DMS53 treated with DMSO at 0.1 percent for 48 hours (cell line): ENCODE data around the gene FZR1.
A peak's percentile ranks its signal among the peaks of the same experiment; 100 is the strongest.

Source experiments
- DNase-seq: peaks from one replicate; lab custom pipeline; 2025; ENCODE audit not compliant: unreplicated experiment; lab: John Stamatoyannopoulos, UW

The FZR1 gene

DNA sequence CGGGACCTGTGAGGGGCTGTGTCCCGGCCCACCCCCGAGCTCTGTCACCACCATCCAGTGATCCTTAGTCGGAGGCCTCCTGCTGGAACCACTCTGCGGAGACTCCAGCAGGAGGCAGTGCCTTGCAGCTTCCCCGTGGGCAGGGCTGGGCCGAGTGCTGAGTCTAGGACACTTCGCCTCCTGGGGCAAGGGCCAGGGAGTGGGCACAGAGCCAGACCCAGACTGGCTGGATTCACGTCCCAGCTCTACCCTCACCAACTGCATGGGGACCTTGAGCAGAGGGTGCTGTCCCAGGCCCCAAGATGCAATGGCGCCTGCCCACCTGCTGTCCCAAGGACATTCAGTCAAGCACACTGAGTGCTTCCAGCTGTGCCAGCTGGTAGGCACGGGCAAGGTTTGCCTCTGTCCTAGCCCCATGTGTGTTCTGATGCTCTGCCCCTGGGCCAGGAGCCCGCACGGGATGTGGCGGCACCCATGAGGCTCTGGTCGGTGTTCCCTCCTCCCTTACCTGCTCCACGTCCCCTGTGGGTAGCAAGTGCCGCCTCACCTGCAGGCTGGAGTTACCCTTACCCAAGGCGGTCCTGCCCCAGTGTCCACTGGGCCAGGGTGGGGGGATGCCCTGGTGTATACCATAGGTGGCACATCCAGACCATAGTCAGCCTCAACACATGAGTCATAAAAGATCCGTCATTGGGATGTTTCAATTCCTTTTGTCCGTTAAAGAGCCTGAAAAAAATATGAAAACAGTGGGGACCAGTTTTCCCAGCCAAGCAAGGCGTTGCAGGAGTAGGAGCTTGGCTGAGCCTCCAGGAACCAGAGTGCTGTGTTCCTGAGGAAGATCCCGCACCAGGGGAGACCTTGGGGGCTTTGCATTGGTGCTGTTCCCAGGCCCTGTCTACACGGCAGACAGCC is 7.4 kb downstream of the FZR1 start:
- no peak for DNase-seq

DNA sequence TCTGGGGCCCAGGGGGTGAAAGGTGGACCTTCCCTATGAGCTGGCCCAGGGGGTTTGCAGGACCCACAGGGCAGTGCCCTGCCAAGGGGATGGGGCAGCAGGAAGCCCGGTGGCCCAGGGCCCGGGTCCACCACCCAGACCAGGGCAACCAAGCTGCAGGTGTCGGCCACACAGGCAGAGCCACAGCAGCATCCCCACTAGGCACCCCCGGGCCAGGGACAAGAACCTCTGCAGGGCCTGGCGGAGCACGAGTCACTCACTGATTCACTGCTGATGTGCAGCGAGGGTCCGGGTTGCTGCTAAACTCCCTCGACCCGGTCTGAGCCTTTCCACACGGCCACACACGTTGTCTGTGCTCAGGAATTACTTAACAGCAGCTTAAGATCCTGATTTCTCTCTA is 8.8 kb downstream of the FZR1 start:
- DNase-seq, result no peak

DNA sequence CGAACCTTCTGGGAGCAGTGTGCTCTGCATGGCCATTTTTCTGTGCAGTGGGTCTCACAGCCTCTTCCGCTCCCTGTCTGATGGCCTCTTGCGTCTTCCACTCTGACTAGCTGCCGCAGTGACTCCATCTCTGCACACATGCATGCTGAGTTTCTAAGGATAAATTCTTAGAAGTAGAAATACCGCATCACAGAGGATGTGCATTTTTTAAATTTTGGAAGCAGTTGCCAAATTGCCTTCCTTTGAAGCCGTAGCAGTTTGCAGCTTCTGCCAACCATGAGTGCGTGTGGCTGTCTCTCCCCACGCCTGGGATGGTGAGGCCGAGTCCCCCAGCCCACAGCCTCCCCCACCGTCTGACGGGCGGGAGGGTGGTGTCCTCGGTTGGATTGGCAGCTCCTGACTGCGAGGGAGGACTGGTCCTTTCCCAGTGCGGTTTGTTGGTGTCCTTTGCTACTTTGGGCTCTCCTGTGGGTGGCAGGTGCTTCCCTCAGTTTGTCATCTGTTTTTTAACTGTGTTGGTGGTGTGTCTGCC is 9.8 kb downstream of the FZR1 start:
- no peak for DNase-seq

DNA sequence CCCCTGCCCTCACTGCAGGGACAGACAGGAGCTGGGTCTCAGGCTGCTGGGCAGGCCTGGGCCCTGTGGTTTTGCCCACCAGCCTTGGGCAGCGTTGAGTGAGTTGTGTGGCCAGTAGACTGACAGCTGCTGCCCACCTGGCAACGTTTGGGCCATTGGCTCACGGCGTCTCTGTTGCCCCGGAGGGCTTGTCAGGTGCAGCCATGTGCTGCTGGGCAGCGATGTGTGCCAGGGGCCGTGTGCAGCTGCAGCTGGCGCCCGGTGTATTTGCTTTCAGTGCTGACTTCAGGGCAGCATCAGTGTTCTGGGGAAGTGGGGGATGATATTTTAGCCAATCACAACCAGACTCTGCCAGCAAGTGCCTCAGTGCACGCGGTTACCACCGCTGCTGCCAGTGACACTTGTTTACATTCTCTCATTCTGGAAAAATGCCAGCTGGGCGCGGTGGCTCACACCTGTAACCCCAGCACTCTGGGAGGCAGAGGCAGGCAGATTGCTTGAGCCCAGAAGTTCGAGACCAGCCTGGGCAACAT is 10.6 kb downstream of the FZR1 start:
- peak; percentile 48 for DNase-seq

DNA sequence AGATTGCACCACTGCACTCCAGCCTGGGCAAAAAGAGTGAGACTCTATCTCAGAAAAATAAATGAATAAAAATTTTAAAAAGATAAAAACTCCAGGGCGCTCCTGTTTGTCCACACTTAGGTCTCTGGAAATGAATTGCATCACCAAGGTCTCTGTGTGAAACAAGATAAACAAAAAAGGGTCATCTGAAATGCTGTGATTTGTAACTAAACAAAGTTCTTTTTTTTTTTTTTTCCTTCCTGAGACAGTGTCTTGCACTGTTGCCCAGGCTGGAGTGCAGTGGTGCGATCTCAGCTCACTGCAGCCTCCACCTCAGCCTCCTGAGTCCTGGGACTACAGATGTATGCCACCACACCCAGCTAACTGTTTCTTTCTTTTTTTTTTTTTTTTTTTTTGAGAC is 11.5 kb downstream of the FZR1 start:
- no peak for DNase-seq

DNA sequence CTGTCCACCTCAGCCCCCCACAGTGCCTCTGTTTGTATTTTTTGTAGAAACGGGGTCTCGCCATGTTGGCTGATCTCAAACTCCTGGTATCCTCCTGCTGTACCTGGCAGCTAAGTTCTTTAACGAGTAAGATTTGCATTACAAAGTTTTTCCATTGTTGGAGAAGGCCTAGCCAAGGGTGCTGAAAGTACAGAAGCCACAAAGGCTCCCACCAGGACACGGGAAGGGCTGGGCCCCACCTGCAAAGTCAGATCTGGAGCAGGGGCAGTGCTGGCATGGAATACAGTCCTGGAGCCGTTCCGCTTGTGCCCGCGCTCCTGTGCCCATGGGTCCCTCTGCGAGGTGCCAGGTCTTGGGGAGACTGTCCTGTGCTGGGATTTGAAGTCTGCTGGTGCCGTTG is 12.1 kb downstream of the FZR1 start:
- DNase-seq, result no peak

DNA sequence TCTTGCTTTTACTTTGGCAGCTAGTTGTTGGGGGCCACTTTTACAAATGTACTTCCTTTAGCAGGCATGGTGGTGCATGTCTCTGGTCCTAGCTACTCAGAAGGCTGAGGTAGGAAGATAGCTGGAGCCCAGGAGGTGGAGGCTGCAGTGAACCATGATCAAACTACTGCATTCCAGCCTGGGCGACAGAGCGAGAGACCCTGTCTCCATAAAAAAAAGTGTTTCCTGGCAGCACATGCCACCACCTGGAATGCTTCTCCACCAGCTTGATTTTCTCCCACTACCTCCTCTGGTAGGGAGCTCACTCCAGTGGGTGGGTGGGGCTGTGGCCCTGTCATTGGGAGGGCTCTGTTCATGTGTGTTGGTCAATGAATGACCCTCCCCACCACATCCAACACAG is 12.5 kb downstream of the FZR1 start:
- DNase-seq, result no peak

DNA sequence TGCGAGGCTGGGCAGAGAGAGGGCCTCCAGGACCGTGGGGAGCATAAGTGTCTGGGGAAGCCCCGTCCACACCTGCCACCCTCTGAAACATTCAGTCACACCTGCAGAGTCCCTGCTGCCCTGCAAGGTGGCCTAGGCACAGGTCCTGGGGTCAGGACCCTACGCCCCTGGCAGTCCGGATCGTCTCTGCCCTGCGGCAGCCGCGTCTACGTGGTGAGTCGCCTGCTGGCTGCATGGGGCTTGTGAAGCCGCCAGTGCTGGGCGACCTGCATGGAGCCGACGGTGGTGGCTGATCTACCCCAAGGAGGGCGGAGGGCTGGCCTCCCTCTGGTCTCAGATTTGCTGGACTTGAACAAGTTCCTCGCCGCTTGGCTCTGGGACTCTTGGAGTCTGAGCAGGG is 13.0 kb downstream of the FZR1 start:
- no peak for DNase-seq

DNA sequence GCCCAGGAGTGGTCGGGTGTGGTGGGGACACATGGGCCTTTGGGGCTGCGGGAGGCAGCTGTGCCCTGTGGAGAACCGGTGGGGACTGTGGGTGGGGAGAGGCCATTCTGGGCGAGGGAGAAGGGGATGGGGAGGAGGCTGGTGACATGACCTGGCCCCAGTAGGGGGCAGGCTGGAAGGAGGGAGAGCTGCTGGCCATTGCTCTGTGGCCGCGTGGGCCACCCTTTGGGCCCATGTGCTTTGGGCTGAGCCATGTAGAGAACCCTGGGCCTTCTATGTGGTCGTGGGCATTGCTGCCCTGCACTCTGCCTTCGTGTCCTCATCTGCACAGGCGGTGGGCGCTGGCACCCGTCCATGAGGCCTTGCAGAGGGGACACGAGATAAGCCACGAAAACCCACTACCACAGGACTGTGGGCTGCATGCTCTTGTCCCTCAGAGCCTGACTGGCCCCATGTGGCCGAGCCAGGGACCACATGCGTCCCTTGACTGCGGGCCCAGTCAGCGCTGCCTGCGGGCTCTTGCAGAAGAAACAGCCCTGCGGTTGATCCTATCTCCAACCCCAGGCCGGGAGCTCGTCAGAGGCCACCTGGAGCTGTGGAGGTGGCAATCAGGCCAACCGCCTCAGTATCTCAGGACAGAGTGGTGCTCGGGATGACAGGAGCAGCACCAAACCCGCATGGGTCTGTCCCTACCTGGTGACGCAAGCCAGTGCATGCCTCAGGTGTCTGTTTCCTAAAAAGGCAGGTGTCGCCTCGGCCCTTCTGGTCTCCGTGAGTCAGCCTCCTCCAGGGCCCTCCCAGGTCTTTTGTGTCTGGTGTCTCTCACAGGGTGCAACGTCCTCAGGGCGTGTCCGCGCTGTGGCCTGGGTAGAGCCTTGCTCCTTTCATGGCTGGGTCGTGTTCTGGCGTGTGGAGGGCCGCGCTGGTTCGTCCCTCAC is 14.3 kb downstream of the FZR1 start:
- no peak for DNase-seq

DNA sequence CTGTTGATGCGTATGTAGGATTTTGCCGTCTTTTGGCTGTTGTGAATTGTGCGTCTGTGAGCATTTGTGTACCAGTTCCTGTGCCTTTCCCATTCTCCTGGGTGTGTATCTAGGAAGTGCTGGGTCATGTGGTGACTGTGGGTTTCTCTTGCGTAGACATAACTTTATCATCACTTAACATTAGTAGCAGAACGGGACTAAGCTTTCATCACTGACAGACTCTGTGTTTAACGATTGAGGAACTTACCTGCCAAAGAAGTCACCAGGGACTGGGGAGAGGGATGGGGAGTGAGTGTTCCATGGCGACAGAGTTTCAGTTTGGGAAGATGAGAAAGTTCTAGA is 15.0 kb downstream of the FZR1 start:
- no peak for DNase-seq

DNA sequence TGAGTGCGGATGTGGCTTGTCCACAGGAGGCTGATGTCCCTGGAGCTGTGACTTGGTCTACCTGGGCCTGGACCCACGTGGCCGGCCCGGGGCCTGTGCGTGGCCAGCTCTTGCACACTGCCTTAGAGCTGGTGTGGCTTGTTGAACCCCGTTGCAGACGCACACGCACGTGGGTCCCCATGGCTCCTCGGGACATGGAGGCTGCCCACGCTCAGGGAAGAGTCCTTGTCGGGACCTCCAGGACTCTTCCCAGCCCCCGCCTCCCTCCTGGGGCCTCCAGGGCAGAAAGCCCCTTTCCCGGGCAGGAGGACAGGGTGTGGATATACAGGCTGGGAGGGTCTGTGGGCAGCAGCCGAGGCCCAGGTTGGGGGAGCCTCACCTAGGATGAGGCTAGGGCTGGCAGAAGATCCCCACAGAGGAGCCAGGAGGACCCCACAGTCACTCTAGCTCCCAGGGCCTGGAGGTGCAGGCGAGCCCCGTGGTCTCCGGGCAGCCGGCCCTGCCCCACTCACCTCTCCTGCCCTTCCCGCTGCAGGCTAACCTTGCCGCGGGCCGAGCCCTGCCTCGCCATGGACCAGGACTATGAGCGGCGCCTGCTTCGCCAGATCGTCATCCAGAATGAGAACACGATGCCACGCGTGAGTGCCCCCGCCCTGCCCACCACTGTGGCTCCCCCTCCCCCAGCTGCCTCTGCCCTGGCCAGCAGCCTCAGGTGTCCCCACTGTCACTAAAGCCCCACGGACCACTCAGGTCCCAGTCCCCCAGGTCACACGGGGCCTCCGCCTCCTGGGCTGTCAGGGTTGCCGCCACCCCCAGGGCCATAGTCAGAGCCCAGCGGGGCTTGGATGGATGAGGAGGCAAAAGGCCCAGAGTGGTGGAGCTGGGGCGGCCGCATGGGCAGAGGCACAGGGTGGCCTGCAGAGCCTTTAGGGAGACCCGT is 16.6 kb downstream of the FZR1 start:
- no peak for DNase-seq

DNA sequence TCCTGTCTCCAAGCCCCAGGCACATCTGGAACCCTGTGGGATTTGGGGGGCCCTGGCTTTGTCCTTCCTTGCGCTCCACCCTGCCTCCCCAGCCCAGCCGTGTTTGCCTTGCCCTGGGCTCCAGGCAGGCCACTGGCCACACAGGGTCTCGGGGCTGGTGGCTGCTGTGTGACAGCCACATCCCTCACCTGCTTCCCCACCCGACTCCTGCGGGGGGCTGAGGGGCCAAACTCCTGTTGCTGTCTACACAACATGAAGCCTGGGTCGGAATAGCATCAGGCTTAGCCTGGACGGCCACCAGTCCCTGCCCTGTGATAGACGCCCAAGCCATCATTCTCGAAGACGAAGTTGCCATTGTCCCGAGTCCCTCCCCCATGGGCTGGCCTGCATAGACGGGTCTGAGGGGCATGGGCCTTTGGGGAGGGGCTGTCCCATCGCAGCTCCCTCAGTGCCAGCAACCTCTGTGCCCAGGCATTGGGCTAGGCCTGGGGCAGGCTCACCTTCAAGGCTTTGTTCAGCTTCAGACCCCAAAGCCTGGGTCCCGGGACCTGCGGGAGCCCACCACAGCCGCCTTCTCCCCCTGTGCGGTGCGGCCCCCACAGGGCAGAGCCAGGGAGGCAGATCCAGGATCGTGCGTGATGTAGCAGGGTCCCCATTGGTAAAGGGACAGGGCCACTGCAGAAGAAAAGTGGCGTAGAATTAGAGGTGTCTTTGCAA is 17.4 kb downstream of the FZR1 start:
- no peak for DNase-seq

DNA sequence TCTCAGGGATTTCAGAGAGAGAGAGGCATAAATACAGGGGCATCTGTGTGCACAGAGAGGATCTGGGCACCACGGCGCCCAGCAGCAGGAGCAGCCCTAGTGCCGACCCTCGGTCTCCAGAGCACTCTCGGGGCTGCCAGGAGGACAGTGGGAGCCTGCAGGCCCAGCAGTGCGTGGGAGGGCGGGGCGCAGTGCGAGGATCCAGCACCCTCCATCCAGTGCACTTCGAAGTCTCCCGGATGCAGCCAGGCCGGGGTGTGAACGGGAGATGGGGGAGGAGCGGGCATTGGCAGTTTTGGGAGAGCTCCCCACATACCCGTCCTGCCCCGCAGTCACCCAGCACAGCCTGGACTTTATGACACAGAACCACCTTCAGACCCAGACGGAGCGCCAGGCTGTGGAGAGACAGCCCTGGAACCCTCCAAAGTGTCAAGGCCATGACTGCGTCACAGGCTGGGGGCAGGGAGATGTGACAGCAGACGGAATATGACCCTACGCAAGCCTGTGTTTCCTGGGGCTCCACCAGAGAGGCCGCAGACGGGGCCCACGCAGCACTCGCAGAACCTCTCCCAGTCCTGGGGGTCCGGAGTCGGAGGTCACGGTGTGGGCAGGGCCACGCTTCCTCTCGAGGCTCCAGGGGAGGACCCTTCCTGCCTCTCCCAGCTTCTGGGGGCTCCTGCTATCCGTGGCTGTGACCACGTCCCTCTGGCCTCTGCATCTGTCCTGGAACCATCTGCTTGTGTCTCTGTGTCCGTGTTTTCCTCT is 18.1 kb downstream of the FZR1 start:
- DNase-seq, result no peak

DNA sequence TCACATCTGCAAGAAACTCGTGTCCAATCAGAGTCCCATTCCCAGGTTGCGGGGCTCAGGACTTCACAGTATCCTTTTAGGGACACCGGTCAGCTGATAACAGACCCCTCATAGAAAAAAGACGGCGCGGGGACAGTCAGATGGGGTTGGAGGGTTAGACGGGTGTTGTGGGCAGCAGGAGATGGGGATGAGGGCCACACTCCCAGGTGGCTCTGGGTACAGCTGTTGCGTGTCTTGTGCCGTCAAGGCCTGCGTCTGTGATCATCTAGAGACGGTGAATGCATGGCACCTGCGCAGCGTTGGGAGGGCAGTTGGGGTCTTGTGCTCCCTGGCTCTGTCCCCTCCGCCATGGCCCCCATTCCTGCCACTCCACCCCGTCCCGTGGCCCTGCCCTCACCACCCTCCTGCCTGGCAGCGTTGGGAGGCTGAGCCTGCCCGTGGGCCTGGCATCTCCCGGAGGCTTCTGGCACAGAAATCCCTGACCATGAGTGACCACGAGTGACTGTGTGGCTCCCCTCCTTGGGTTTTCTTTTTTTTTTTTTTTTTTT is 18.9 kb downstream of the FZR1 start:
- DNase-seq, result no peak

DNA sequence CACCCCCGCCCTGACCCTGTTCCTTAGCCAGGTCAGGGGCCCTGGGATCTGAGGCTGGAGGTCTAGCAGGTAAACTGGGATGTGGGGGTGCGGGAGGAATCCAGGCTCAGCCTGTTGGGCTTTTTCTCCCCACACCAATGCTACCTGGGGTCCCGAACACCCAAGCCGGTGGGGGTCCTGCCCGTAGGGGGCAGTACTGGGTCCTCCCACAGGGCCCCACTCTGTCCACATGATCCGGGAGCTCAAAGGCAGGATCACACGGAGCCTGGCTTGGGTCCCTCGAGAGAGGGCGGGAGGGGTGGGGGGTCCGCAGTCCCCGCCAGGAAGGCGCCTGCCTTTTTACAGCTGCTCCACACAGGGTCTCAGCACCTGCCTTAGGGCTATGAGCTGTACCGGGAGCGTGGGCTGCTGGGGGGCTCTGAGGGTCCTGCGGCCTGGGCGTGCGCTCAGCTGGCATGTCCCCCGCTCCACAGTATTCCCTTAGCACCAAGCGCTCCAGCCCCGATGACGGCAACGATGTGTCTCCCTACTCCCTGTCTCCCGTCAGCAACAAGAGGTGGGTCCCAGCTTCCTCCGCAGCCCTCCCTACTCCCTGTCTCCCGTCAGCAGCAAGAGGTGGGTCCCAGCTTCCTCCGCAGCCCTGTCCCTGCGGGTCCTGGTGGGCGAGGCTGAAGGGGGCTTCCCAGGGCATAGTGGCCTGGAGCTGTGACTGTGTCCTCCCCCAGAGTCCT is 20.6 kb downstream of the FZR1 start:
- DNase-seq, result no peak

DNA sequence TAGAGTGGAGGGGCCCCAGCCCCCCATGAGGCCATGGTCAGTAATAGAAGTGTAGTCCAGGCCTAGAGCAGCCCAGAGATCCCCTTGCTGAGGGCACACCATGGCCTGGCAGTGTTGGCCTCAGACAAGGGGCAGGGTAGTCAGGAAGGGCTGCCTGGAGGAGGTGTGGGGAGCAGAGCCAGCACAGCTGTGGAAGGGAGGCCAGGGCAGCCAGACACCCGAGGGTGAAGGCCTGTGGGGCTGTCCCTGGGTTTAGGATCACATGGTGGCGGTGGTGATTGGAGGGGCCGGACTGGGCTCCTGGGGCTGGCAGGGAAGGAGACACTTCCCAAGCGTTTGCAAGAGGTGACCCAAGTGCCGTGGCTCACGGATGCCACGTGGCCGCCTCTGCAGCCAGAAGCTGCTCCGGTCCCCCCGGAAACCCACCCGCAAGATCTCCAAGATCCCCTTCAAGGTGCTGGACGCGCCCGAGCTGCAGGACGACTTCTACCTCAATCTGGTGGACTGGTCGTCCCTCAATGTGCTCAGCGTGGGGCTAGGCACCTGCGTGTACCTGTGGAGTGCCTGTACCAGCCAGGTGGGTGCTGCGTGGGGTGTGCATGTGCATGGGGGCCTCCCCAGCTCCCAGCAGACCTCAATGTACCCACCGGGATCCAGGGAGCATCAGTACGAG is 21.3 kb downstream of the FZR1 start:
- no peak for DNase-seq

DNA sequence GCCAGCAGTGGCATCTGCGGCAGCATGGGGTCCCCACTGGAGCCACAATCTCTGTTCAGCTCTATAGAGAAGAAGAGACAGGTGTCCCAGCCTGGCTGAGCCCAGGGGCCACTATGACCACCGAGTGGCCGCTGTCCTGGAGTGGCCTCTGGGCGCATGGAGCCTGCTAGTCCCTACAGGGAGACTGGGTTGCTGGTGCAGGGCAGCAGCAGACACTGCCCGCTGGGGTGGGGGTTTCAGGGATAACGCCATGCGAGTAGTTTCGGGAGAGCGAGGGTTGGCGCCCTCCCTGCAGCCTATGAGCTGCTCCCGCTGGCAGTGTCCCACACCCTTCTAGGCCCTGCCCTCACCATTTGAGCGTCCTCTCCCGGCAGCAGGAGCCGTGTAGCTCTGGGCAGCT is 22.0 kb downstream of the FZR1 start:
- DNase-seq, result no peak
